Inferior parietal cortex (tissue), 1 donor: ENCODE data around the gene IL12B.
"Not testable (repeated sequence)": the region's sequence is repeated elsewhere in the genome, so short reads cannot be mapped to it uniquely, and the experiment has no call there.

Experiments
- DNase-seq: peaks from one replicate; pipeline ENCODE4 v3.0.0-alpha.2; 2016; ENCODE audit errors: extremely low spot score

The IL12B gene

DNA sequence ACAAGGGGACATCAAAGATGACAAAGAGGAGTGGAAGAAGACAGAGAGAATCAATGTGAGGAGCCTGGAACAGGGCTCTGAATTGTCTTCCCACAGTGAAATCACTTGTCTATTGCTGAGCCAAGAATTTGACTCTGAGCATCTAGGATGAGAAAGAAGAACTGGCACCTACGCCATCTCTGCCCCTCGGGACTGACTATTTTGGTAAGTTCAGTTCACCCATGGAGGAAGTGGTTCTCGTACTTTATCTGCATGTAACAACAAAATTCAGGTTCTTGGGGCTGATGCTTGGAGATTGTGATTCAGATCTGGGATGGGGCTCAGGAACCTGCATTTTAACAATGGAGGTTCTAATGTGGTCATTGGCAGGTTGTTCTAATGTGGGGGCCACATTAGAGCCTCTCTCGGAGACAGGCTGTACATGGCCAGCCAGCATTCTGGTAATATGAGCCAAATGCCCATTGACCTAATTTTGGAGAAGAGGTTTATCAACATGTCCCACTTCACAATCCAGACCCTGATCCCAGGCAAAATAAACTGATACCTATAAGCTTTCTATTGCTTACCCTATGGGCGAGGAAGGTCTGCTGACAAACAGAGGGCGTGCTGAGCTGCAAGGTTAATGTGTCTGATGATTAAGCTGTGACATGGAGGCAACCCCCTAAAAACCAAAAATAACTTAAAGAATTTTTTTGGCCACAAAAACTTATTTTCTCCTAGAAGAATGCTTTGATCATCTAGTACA, 2.7 kb upstream of the IL12B start:
- no peak for DNase-seq

DNA sequence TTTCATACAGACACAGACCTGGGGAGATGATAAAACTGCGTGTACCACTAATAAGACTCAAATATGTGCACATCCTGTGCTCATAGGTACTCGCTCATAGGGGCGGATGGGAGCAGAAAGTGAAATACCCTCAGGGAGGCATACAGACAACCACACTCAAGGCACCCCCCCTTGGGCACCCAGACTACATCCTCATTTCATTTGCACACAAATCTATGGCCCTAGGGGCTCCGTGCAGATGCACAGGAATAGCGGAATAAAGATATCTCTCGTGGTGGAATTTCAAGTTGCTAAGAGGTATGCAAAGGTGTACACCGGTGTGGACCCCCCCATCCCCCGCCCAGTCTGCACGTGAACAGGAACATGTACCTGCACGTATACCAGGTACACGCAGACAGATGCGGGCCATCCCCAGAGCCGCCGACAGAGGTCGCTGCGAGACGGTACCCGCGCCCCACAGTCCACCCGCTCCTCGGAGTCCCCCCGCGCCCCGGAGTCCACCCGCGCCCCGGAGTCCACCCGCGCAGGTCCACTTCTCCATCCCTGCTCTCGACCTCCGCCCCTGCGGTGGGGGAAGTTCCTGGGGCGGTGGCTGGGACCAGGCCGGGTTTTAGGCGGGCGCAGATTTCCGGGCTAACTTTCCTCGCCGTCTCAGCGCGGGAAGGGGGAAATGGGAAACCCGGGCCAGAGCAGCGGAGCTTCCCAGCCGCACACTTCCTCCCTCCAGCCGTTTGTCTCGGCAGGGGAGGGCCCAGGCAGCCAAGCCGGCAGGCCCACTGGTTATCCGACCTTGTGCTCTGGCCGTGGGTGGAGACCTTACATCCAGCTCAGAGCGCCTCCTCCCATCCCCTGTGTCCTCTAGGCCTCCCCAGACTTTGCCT, 1.0 kb upstream of the IL12B start:
- no peak for DNase-seq

DNA sequence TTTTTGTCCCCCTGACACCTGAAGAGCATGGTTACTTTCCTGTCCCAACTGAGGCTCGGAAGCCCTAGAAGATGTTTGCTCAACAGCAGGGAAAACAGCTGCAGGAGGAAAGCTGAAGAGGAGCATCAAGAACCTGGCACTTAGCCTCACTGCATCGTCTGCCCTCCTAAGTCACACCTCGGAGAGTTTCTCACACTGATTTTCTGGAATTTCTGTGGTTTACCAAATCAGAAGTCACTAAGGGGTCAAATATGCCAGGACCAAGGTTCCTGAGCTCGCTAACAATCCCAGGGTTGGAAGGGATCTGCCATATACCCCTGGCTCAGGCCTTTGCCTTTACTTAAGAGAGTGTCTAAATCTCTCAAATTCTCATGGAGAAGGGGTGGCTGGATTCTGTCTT, 5.3 kb downstream of the IL12B start:
- DNase-seq: no peak

DNA sequence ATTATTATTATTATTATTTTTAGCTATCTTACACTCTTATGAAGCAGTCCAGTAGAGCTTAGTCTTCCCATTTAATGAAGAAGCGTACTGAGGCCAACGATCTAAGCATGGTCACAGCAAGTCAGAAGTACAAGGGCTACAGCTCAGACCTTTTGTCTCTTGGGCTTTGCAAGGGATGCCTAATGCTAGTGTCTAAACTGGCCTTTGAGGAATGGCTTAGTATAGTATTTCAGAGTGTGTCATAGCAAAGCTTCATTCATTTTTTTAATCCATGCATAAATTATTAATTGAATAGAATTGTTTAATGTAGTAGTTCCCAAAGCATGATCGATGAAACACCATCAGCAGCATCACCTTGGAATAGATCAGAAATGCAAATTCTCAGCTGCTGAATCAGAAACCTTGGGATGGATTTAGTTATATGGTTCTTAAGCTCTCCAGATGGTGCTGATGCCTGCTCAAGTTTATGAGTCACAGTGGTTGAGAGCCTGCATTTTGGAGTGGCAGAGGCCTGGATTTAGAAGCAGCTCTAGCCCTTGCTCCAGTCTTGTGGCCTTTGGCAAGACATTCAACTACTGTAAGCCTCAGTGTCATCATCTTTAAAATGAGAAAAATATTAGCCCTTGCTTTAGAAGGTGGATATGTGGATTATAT, 6.1 kb downstream of the IL12B start:
- DNase-seq: no peak

DNA sequence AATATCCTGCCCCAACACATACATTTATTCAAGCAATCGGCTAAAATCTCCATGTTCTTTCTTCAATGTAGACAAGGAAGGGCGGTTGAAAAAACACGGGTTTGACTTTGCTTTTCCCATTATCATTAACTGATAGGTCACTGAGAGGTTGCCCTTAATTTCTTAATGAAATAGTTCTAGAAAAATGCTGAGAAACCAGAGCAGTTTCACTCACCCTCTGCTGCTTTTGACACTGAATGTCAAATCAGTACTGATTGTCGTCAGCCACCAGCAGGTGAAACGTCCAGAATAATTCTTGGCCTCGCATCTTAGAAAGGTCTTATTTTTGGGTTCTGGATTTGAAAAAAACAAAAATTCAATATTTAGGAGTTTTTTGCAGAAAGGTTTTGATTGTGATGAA, 8.1 kb downstream of the IL12B start:
- DNase-seq: no peak

DNA sequence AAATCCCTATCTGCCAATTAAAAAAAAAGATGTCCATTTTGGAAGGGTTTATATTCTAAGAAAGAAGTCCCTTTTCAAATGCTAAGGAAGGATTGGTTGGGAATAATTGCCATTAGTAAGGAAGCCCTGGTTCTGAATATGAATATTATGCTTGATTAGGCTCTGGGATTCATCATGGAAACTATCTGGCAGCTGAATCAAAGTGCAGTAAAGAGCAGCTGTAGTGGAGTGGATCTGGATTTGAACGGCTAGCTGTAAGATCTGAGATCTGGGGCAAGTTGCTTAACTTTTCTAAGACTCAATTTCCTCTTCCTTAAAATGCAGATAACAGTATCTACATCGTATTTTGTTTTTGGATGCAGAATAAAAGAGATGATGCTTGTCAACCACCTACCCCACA, 10.5 kb downstream of the IL12B start:
- DNase-seq: no peak

DNA sequence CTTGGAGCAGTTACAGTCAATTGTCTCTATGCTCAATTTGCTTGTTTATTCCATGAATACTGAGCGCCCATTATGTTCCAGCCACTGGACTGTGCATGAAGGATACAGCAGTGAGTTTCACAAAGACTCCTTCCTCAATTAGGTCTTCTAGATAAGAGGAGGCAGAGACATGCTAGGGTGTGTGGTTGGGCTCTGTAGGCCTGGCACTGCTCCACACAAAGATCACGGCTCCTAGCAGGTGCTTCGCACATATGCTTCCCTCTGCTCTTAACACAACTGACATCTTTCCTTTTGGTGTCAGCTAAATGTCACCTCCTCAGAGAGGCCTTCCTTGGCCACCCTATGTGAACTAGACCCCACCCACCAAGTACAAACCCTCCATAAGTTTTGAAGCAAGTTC, 10.9 kb downstream of the IL12B start:
- DNase-seq: no peak

DNA sequence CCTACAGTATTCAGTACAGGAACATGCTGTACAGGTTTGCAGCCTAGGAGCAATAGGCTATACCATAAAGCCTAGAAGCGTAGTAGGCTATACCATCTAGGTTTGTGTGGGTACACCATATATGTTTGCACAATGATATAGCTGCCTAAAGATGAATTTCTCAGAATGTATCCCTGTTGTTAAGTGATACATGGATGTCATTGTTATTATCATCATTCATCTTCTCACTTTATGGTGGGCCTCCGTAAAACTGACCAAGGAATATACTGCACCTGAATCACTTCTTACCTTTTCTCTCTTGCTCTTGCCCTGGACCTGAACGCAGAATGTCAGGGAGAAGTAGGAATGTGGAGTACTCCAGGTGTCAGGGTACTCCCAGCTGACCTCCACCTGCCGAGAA, 11.8 kb downstream of the IL12B start:
- no peak for DNase-seq

DNA sequence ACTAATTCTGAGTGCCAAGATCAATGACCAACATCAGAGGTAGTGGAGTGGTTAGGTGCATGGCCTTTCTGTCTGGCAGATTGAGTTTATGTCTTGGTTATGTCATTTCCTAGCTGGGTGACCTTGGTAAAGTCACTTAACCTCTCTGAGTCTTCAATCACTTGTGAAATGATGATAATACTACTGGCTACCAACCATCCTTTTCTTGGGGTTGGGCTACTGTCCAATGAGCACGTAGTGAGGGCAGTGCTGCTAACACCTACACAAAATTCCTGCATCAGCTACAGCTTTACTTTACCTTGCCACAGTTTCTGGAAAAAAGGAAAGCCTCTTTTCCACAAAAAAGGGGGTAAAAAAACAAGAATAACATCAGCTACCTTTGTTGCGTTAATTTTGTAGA, 12.4 kb downstream of the IL12B start:
- DNase-seq: no peak

DNA sequence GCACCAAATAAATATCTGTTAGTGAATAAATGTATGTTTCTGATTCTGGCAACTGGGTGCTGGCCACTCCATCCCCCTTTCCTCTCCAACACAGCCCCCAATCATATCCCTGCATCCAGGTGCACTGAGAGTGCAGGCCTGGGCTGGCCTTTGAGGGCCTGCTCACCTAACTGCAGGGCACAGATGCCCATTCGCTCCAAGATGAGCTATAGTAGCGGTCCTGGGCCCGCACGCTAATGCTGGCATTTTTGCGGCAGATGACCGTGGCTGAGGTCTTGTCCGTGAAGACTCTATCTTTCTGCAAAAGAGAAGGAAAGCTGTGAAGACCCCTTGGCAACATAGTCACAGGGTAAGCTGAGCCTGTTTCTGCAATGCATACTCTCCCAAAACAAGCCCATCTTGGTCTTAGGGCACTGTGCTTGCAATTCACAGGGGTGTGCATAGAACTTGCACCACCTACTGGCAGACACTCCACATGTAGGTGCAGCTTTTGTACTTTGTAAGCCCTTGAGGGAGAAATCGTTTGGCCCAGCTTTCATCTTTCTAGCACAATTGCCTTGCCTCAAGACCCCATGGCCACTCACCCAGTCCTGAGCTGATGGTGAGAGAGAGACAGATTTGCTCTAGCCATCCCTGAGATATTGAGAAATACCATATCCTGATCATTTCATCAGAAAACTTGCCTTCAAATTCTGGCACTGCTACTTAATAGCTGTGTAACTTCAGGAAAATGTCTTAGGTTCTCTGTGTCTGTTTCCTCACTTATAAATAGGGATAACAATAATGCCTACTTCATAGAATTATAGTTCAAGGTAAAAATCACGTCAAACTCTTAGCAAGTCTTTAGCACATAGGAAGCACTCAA, 13.5 kb downstream of the IL12B start:
- DNase-seq: no peak

DNA sequence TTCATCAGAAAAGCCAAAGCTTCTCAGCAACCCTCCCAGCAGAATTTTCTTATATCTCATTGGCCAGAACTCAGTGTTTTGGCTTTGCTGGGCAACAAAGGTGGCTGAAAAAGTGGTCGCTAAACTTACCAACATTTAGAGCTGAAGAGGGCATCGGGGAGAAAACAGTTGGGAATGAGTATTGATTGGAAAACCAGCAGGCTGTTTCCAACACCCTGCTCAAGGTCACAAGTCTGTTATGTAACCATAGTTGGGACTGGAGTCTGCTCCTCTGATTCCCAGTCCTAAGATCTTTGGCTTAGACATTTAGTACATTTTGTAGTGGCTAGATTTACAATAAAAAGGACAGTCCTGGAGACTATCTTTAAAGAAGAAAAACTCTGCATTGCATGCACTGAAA, 17.1 kb downstream of the IL12B start:
- no peak for DNase-seq

DNA sequence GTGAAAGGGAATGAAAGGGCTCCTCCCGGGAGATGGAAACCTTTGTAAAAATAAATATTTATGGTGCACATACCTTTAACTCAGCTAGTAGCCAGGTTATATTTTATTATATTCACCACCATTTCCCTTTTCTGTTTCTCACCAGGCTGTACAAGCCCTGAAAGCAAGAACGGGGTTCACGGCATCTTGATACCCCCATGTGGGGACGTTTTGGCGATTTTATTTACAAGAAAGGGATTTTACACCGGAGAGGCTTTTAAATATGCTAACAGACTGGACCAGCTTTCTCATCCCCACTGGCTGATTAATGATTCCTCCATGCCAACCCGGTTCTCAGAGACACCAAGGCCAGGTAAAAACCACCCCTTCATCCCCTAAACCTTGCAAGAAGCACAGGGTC, 19.2 kb downstream of the IL12B start:
- no peak for DNase-seq

DNA sequence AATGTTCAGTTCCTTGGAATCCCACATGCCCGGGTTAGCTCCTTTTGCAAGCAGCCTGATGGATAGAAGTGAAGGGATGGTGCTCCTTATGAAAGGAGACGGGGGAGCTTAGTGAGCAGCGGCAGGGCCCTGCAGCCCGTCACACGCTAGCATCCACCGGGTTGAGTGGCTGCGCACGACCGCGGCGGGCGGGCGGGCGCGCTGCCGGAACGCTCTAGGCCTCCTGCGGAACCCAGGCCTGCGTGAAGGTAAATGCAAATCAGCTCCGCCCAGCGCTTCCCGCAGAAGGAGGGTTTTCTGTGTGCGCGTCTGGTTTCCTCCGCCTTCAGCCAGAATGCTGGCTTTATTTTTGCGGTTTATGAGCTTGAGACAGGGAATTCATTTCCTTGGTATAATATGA, 19.8 kb downstream of the IL12B start:
- DNase-seq: no peak

DNA sequence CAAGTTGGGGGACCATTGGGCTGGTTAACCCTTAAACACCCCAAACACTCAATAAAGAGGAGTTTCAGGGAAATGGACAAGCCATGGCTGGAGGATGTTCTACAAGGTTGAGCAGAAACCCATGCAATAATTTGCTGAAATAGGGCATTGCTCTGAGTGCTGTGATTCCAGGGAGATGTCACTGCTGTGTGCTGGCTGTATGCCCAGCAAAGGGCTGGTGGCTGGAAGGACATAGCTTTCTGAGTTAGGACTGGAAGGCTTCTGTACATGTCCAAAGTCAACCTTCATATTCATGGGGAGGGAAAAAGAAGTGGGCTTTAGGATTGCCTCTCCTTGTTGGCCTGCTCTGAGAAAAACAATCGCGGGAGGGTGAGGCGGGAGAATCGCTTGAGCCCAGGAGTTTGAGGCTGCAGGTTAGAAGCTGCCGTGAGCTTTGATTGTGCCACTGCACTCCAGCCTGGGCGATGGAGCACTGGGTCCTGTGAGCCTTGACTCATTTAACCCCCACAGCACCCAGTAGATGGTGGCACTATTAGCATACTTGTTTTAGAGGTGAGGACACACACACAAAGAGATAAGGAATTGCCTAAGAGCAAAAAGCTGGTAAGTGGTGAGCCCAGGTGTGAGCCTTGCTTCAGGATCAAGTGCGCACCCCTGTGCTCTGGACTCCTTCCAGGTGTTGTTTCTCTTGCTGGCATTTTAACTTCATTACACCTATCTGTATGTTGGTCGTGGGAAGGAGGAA, 20.4 kb downstream of the IL12B start:
- no peak for DNase-seq

DNA sequence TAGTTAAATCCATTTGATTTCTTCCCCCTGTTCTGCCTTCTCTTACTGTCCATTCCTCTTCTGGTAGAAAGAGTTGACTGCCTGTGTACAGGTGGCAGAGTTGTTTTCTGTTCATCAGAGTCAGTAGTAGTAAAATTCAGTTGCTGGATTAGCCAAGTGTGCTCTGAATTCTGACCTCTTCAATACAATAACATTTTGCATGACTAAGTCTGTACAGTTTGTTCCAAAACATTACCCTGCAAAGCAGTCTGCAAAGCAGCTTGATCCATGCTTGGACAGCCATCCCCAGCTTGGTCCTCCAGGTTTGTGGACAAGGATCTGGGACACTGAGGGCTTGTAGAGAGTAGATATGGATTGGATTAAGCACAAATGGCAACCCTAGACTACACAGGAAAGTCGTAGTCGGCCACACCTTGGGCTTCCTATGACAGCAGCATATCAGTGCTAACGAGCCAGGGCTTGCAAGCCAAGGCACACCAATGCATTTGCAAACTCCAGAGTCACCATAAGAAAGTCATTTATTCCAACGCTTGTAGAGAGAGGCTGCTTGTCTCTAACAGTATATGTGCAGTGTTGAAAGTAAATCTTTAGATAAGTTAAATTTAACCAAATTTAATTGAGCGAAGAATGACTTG, 25.2 kb downstream of the IL12B start:
- no peak for DNase-seq

DNA sequence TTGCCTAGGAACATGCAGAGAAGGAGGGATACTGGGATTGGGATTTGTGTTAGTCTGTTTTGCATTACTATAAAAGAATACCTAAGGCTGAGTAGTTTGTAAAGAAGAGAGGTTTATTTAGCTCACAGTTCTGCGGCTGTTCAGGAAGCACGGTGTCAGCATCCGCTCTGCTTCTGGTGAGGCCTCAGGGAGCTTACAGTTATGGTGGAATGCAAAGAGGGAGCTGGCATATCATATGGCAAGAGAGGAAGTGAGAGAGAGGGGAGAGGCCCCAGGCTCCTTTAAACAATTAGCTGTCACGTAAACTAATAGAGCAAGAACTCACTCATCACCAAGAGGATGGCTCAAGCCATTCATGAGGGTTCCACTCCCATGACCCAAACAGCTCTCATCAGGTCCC, 27.0 kb downstream of the IL12B start:
- no peak for DNase-seq

DNA sequence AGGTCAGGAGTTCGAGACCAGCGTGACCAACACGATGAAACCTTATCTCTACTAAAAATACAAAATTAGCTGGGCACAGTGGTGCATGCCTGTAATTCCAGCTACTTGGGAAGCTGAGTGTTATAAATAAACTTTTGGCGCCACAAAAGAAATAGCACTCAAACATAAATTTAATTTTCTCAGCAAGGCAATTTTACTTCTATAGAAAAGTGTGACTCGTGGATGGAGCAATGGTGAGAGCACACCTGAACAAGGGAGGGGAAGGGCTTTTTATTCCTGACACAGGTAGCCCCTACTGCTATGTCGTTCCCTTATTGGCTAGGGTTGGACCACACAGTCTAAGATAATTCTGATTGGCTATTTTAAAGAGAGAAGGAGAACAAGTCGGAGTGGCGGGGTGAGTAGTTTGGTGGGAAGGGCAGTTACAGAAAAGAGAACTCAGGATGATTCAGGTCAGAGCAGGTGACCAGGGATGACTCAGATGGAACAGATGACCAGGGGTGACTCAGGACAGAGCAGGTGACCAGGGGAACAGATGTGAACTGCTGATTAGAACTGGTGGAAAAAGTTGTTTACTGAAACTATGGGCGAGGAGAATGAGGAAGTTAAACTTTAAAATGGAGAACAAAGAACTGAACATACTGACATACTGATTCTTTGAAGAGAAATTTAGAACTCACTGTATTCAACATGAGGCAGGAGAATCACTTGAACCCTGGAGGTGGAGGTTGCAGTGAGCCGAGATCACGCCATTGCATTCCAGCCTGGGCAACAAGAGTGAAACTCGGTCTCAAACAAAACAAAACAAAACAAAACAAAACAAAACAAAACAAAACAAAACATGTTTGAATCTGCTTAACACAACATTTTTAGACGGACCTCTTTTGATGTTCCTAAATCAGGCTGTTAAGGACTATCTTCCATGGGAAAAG, 28.1 kb downstream of the IL12B start:
- DNase-seq: not testable (repeated sequence)

DNA sequence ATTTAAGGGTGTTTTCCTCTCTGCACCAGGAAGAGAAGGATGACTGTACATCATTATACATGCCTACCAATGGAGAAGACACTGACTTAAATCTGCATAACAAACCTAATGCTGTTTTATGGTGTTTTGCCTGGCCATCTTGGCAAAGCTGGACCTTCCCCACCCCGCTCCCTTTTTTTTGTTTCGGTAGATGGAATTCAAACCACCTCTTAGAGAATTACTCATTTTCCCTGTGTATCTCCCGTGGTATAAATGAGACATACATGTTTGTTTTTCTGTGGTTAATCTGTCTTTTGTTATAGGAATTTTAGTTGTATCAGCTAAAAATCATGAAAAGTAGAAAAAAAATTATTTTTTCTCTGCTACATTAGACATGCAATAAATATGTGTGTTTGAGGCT, 28.8 kb downstream of the IL12B start:
- no peak for DNase-seq

DNA sequence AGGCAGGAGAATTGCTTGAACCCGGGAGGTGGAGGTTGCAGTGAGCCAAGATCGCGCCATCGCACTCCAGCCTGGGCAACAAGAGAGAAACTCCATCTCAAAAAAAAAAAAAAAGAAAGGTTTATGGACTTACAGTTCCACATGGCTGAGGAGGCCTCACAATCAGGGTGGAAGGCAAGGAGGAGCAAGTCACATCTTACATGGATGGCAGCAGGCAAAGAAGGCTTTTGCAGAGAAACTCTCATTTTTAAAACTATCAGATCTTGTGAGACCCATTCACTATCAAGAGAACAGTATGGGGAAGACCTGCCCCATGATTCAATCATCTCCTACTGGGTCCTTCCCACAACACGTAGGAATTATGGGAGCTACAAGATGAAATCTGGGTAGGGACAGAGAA, 33.0 kb downstream of the IL12B start:
- not testable (repeated sequence) for DNase-seq
